Inferior parietal cortex (tissue), 1 donor: ENCODE data around the gene SPINK13.
"Not testable (repeated sequence)": the region's sequence is repeated elsewhere in the genome, so short reads cannot be mapped to it uniquely, and the experiment has no call there.

Experiments
- DNase-seq: peaks from one replicate; pipeline ENCODE4 v3.0.0-alpha.2; 2016; ENCODE audit errors: extremely low spot score

The SPINK13 gene, protein sequence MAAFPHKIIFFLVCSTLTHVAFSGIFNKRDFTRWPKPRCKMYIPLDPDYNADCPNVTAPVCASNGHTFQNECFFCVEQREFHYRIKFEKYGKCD

DNA sequence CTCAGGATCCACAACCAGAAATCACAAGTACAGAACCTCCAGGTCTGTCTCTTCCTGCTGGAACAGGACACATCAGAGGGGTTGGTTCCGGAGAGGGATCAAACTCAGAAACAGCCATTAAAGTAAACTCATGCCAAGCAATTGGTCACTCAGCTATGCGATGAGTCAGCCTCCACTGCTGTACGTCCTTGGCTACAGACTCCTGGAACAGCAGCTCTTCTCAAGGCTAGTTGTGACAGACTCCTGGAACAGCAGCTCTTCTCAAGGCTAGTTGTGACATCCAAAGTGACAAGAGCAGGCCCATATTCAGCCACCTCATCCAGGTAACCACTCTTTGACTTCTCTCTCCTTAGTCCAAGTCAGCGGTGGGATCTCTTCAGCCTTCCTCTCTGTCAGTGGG lies at the start of gene SPINK13:
Gene SPINK13 (plus strand): TSS at position 229 of the 400 bp plus-strand sequence. CDS start 1,279 bp downstream, outside the sequence.
- no peak for DNase-seq

DNA sequence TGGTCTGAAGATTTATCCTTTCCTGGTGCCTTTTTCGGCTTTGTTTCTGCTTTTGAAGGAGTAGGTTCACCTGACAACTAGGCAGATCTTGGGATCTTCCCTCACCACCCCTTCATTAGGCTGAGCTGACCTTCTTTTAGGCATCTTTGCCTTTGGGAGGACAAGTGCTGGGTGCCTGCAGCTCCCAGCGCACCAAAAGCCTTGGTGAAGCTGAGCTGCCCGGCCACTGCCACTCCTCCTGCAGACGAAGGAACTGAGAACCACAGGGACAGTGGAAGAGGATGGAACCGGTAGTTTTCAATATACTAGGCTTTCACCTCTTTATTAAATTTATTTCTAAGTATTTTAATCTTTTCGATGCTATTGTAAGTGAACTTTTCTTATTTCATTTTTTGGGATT lies 47.1 kb upstream of the SPINK13 start:
- DNase-seq = no peak

GRCh38 chr5:148224117-148224742 lies 44.4 kb upstream of the SPINK13 start:
- DNase-seq = no peak

DNA sequence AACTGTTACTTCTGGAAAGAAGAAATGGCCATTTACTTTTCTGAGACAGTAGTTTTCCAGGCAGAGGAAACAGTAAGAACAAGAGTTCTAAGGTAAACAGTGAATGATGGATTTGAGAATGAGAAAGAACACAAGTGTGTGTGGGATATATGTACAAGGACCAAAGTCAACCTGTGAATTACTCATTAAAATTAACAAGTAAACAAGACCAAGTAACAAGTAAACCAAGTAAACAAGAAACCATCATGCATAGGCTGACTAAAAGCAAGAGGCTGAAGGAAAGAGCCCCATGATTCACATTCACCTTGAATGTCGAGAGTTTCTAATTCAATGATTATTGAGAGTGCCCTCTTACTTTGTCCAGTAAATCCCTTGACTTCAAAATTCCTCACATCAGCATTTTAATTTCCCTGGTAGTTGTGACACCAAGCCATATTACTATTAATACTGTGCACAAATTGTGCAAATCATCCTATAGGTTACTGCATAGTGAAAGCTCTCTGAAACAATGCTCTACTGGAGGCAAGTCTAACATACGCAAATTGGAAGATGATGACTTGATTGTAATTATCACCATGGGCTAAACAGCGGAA lies 40.1 kb upstream of the SPINK13 start:
- DNase-seq = no peak

DNA sequence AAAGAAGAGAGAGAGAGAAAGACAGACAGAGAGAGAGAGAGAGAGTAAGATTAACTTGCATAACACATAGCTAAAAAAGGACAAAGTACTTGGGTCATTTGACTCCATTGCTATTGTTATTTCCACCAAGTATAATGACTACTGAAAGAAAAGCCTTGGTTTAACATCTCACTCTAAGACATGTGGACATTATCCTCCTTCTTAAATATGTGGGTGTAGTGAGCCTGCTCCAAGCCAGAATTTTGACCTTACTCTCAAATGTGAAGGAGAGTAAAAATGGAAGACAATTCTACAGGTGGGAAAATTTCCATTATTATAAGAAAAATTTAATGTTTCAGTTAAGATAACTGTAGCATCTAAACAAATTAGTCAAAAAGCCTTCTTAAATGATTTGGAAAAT lies 38.8 kb upstream of the SPINK13 start:
- no peak for DNase-seq

DNA sequence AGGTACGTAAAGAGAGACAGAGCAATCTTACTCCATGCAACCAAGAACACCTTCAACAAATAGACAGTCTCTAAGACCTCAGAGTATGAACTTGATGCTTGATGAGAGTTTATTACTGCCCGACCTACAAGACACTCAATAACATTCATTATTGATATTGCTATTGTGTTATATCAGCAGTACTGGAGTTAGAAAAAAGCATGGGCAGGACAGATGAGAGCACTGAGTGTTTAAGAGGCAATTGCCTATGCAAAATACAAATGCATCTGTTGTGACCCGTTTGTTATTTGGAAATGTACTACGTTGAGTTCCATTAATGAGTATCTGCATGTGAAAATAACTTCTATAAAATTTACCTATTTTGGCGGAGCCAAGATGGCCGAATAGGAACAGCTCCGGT lies 38.4 kb upstream of the SPINK13 start:
- DNase-seq = no peak

GRCh38 chr5:148237785-148238417 lies 30.7 kb upstream of the SPINK13 start:
- DNase-seq = no peak

DNA sequence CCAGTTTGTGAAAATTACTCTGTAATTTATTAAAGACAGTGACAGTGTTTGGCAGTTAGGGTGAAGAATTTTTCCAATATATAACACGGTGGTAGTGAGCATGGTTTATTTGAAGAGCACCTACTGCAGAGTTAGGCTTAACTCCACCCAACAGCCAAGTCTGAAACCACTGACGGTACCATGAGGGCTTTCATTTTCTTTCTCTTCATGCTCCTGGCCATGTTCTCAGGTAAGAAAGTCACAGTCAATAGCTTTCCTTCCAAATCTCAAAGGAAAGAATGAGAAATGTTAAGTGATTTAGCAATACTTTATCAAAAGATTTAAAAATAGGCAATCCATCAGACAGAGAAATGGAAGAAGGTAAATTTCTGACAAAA lies 30.2 kb upstream of the SPINK13 start, which contains the start of gene MARCOL:
Gene MARCOL (plus strand): TSS at position 108 of the 377 bp plus-strand sequence. CDS start 73 bp downstream, at position 181.
- no peak for DNase-seq

GRCh38 chr5:148248894-148249293 lies 19.7 kb upstream of the SPINK13 start:
- no peak for DNase-seq

- no peak for DNase-seq
These were observed 13.1 kb upstream of the SPINK13 start for GRCh38 chr5:148255456-148255855.

DNA sequence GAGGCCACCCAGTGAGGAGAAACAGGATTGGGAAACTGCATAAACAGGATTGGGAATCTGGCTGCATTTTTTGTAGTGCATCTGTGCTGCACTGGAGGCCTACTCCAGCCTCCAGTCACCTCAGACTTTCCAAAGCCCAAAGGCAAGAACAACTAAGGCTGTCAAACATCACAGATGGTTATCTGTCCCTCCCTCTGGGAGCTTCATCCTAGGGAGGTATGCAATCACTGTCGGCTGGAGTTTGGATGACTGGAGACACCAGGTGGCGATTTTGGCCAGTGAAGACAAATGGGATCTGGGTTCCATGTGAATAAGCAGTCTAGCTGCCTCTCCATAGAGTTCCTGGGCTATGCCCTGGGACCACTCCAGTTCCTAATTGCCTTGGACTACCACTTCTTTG lies 9.3 kb upstream of the SPINK13 start:
- no peak for DNase-seq

- no peak for DNase-seq
These were observed 7.4 kb upstream of the SPINK13 start for GRCh38 chr5:148261221-148261620.

- DNase-seq = no peak
These were observed 632 bp upstream of the SPINK13 start for GRCh38 chr5:148267962-148268361.

GRCh38 chr5:148275129-148275528 lies 6.5 kb downstream of the SPINK13 start:
- DNase-seq = not testable (repeated sequence)

DNA sequence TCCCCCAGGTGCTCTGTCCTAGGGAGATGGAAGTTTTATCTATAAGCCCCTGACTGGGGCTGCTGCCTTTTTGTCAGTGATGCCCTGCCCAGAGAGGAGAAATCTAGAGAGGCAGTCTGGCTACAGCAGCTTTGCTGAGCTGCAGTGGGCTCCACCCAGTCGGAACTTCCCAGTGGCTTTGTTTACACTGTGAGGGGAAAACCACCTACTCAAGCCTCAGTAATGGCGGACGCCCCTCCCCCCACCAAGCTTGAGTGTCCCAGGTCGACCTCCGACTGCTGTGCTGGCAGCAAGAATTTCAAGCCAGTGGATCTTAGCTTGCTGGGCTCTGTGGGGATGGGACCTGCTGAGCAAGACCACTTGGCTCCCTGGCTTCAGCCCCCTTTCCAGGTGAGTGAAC lies 12.3 kb downstream of the SPINK13 start:
- DNase-seq = not testable (repeated sequence)

- DNase-seq = not testable (repeated sequence)
These were observed 12.7 kb downstream of the SPINK13 start for GRCh38 chr5:148281336-148281735.

DNA sequence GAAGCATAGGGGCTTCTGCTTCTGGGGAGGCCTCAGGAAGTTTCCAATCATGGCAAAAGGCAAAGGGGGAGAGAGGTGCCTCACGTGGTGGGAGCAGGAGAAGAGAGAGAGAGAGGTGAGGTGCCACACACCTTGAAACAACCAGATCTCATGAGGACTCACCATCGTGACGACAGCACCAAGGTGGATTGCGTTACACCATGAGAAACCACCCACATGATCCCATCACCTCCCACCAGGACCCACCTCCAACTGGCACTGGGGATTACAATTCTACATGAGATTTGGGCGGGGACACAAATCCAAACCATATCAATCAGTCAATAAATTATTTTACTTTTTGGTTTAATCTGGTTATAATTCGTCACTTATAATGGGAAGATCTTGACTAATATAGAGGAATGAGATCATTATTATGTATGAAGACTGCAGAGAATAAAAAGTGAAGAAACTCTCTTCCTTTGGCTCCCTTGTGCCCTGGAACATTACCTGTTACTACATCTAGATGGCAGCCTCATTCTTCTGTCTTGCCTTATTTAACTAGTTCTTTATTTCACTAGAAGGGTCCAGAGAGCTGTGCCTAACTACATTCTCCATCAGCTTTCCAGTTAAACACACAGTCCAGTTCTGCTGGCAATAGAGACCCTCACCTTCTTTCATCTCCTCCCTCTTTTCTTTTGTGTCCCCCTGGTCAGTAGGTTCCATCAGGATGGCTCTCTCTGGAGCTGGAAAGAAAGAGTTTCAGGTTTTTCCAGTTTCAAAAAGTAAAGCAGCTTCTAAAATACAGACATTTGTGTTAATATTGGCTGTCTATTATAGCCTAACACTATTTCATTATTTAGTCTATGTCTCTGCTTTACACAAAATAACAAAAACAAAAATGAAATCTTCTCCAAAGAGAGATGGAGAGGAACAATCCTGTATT lies 21.9 kb downstream of the SPINK13 start:
- no peak for DNase-seq

- no peak for DNase-seq
These were observed 29.1 kb downstream of the SPINK13 start for GRCh38 chr5:148297731-148298130.

DNA sequence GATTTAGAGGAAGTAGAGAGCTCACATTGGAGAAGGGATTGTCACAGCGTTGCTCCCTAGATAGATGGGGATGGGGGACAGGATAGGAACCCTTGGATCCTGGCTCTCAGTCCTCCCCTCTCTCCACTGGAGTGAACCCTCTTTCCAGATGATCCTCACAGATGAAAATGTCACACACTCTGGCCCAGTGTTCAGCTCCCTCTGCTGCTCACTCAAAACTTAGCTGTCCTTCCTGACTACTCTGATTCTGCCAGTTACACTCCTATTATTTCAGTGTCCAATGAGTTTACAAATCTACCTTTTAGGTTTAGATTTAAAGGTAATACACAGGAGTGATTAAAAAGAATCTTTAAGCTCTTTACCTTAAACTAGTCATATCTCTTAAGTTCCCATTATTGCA lies 37.9 kb downstream of the SPINK13 start:
- no peak for DNase-seq

DNA sequence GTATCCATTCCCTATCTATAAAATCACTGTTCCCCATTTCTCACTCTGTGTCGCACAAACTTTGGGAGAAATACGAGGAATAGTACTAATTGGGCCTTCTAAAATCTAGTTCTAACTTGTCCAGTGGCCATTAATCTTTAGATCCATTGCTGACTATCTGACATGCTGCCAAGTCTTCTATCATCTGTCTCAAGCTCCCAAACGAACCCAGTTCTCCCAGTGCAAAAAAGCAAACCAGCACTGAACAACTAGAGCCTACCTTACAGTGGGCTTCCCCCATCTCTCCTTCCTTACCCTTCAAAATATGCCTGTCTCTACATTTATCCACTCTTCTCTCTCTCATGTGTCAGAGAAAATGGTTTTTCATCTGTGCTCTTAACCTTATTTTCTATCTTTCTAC lies 40.4 kb downstream of the SPINK13 start:
- no peak for DNase-seq

- DNase-seq = no peak
These were observed 41.2 kb downstream of the SPINK13 start for GRCh38 chr5:148309746-148310145.

- DNase-seq = no peak
These were observed 42.9 kb downstream of the SPINK13 start for GRCh38 chr5:148311484-148311883.
